ENCODE results near the gene KRT33A. TPM values are rescaled to one million over a fixed set of nuclear protein-coding genes. Genes with fewer than 3 reads are reported as not detected.

KRT33A gene
- total RNA-seq, 1 donor, result not detected

DNA sequence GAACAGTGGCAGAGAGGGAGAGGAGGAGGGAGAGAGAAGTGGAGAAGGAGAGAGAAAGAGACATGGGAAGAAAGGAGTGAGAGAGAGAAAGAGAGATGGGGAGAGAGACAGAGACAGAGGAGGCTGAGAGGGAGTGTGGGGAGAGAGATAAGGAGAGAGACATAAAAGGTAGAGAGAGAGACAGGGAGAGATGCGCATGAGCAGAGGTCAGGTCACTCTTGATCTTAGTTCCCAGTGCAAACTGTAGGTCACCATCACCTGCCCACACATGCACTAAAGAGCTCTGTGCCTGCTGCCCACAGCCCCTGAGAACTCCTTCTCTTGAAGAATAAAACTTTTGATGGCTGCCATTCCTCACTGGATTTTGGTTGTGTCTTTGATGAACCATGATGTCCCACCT lies 14.9 kb downstream of the KRT33A start:
- TF ChIP-seq, protein P1, sequence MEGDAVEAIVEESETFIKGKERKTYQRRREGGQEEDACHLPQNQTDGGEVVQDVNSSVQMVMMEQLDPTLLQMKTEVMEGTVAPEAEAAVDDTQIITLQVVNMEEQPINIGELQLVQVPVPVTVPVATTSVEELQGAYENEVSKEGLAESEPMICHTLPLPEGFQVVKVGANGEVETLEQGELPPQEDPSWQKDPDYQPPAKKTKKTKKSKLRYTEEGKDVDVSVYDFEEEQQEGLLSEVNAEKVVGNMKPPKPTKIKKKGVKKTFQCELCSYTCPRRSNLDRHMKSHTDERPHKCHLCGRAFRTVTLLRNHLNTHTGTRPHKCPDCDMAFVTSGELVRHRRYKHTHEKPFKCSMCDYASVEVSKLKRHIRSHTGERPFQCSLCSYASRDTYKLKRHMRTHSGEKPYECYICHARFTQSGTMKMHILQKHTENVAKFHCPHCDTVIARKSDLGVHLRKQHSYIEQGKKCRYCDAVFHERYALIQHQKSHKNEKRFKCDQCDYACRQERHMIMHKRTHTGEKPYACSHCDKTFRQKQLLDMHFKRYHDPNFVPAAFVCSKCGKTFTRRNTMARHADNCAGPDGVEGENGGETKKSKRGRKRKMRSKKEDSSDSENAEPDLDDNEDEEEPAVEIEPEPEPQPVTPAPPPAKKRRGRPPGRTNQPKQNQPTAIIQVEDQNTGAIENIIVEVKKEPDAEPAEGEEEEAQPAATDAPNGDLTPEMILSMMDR (IDR thresholded peaks at IDR 0.05; ENCODE audit: insufficient read depth, low read length), result no peak
- no peak for DNase-seq (ENCODE audit: low read depth)
- no peak overlapping the region for H3K4me3 ChIP-seq (ENCODE audit: low read depth, low read length)

DNA sequence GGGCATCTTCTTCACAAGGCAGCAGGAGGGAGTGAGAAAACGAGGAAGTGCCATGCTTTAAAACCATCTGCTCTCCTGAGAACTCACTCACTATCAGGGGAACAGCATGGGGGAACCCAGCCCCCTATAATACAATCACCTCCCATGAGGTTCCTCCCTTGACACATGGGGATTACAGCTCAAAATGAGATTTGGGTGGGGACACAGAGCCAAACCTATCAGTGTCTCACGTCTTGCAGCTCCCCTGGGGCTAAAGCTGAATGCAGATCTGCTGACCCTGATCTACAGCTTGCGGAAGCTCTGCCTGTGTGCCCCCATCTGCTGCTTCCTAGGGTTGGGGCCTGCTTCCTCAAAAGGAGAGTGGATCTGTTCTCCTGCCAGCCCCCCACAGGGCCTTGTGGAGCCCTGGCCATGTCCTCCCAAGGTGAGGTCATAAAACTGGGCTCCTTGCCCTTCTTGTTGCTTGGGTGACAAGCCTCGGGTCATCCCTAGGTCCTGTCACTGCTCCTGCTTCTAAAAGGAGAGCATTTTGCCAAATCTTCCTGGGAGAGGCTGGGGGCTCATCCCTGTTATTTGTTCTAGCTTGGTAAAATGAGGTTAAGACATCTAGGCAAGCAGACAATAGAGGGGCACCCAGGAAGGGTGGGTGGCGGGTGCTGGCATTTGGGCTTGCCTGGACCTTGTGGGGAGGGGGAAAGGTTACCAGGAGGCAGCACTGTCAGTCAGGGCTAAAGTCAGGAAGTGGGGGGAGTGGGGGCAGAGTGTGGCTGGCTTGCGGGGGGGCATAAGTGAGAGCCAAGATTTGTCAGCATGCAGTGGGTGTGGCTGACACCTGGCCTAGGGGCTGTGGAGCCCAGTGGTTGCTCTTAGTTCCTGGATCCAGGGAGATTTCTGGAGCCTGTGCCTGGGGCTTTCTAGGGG lies 16.0 kb downstream of the KRT33A start:
- TF ChIP-seq, protein P1 (IDR thresholded peaks at IDR 0.05; ENCODE audit: insufficient read depth, low read length), result no peak
- no peak overlapping the region for H3K4me3 ChIP-seq (ENCODE audit: low read depth, low read length)
- no peak for DNase-seq (ENCODE audit: low read depth)

- TF ChIP-seq, protein P1 (IDR thresholded peaks at IDR 0.05; ENCODE audit: insufficient read depth, low read length), result no peak
- no peak overlapping the region for H3K4me3 ChIP-seq (ENCODE audit: low read depth, low read length)
- no peak for DNase-seq (ENCODE audit: low read depth)
These were observed 16.8 kb downstream of the KRT33A start for GRCh38 chr17:41333836-41334235.

DNA sequence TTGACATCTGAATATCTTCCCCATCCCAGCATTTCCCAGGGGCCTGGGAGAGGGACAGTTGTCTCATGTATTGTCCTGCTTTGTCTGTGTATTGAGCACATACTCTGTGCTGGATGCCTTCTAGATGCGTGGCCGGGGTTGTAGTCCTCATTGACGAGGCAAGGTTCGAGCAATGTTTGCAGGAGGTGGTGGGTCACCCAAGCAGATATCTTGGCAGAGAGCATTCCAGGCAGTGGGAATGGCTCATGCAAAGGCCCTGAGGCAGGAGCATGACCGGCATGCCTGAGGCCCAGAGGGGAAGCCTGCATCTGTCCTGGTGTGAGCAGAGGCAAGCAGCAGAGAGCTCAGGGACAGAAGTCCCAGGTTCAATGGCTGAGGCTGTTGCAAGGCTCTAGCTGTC lies 17.5 kb downstream of the KRT33A start:
- H3K4me3 ChIP-seq (ENCODE audit: low read depth, low read length), result no peak overlapping the region
- TF ChIP-seq, protein P1 (IDR thresholded peaks at IDR 0.05; ENCODE audit: insufficient read depth, low read length), result no peak
- DNase-seq (ENCODE audit: low read depth), result no peak

DNA sequence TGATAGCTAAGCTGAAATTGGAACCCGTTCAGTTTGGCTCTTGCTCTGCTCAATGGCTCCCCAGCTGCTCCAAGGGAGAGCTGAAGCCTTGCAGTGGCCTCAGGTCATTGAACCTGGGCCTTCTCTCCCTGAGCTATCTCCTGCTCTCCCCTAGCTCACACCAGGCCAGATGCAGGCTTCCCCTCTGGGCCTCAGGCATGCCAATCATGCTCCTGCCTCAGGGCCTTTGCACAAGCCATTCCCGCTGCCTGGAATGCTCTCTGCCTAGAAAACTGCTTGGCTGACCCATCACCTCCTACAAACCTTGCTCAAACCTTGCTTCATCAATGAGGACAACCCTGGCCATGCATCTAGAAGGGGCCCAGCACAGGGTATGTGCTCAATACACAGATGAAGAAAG lies 18.4 kb downstream of the KRT33A start:
- H3K4me3 ChIP-seq (ENCODE audit: low read depth, low read length), result no peak overlapping the region
- DNase-seq (ENCODE audit: low read depth), result no peak
- TF ChIP-seq, protein P1 (IDR thresholded peaks at IDR 0.05; ENCODE audit: insufficient read depth, low read length), result no peak

DNA sequence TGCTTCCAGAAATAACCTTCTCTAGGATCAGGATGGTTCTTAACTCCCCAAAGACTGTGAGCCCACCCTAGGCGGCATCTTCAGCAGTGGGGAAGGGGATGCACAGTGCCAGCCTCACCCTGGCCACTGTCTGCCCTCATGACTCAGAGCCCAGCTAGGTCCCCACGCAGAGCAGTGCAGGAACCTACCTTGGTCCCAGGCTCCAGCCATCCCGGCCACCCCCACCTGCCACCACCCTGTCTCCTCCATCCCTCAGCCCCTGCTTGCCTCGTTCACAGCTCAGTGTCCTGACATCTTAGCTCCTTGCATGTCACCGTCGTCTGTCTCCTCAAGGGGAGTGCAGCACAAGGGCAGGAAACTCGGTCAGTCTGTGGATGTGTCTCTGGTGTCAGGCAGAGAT lies 19.0 kb downstream of the KRT33A start:
- H3K4me3 ChIP-seq (ENCODE audit: low read depth, low read length), result no peak overlapping the region
- TF ChIP-seq, protein P1 (IDR thresholded peaks at IDR 0.05; ENCODE audit: insufficient read depth, low read length), result no peak
- DNase-seq (ENCODE audit: low read depth), result no peak
